ENCODE results near the gene PCSK1N. TPM values are rescaled to one million over a fixed set of nuclear protein-coding genes. Genes with fewer than 3 reads are reported as not detected.
"Not testable (repeated sequence)": the region's sequence is repeated elsewhere in the genome, so short reads cannot be mapped to it uniquely, and the experiment has no call there.

The PCSK1N gene
- 1 to 10 TPM in 2 of 4 donors, under 1 TPM in 1, not detected in 1; 0.44 to 2.3 (median 1.3) TPM for total RNA-seq

- Histone ChIP-seq H3K4me1 (peaks cover 0 to 22% (median 3%) of the 10 kb centered on the region in 3 donors), H3K36me3 (no peaks in the 10 kb centered on the region), H3K27ac (no peak within 1 kb of the TSS), H3K4me3 (peak within 1 kb of the TSS in 2 of 4 donors; percentile 34 to 53), H3K9me3 (no peaks in the 10 kb centered on the region), H3K27me3 (peaks cover 0 to 56% (median 5%) of the 10 kb centered on the region in 4 donors)
- DNase-seq = no peak
- TF ChIP-seq POLR2A (IDR thresholded peaks at IDR 0.05) = no peak
- TF ChIP-seq CTCF (IDR thresholded peaks at IDR 0.05) = no peak
- intact Hi-C loops (cut with DNase I) = no loop called here
- WGBS, 2 donors = 76 to 83% methylated on average over 4 to 9 of the region's 35 CpGs
These were observed at the start of gene PCSK1N for GRCh38 chrX:48835524-48836329. TSS of gene PCSK1N (minus strand) at chrX:48835610. CDS start at chrX:48835532, 78 bp downstream.

DNA sequence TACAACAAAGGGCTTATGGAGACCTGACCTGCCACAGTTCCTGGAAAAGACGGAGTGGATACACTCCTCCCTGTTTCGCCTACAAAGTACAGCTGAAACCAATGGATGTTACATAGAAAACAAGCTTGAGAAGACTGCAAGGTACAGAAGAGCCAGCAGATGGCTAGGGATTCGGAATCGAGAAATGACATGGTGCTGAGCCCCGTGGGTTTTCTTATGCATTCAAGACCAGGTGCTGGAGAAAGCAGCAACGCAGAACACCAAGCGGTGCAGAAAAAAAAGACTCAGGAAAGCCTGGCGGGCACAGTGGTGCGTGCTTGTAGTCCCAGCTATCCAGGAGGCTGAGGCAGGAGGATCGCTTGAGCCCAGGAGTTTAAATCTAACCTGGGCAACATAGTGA, 48.3 kb upstream of the PCSK1N start:
- H3K4me3 ChIP-seq = no peak overlapping the region
- WGBS, 2 donors = 77 to 80% methylated on average over 9 to 10 of the region's 10 CpGs
- no peaks in the 10 kb centered on the region for H3K36me3 ChIP-seq
- H3K9me3 ChIP-seq = no peaks in the 10 kb centered on the region
- no peak overlapping the region for H3K27ac ChIP-seq
- no peaks in the 10 kb centered on the region for H3K4me1 ChIP-seq
- TF ChIP-seq POLR2A (IDR thresholded peaks at IDR 0.05) = no peak
- no peak for TF ChIP-seq CTCF (IDR thresholded peaks at IDR 0.05)
- intact Hi-C loops (cut with DNase I) = no loop called here
- no peak for DNase-seq
- no peaks in the 10 kb centered on the region for H3K27me3 ChIP-seq

- H3K4me3 ChIP-seq; H3K4me1 ChIP-seq; H3K36me3 ChIP-seq; H3K9me3 ChIP-seq; H3K27ac ChIP-seq; DNase-seq; H3K27me3 ChIP-seq; intact Hi-C loops (cut with DNase I): not testable (repeated sequence)
- WGBS, 2 donors = 43 to 60% methylated on average over 3 to 4 of the region's 4 CpGs
These were observed 41.5 kb upstream of the PCSK1N start for GRCh38 chrX:48876944-48877343.

GRCh38 chrX:48872017-48872416, 36.6 kb upstream of the PCSK1N start:
- H3K4me1 ChIP-seq; DNase-seq; H3K27me3 ChIP-seq; H3K27ac ChIP-seq; H3K9me3 ChIP-seq; intact Hi-C loops (cut with DNase I); H3K4me3 ChIP-seq; H3K36me3 ChIP-seq: not testable (repeated sequence)
- WGBS, 2 donors = 50 to 68% methylated on average over 1 to 2 of the region's 2 CpGs

GRCh38 chrX:48864210-48864609, 28.8 kb upstream of the PCSK1N start:
- Histone ChIP-seq H3K27ac (no peak overlapping the region), H3K9me3 (no peaks in the 10 kb centered on the region), H3K27me3 (no peaks in the 10 kb centered on the region), H3K4me3 (no peak overlapping the region), H3K36me3 (no peaks in the 10 kb centered on the region), H3K4me1 (no peaks in the 10 kb centered on the region)
- TF ChIP-seq CTCF (IDR thresholded peaks at IDR 0.05) (no peak), POLR2A (IDR thresholded peaks at IDR 0.05) (no peak)
- intact Hi-C loops (cut with DNase I) = no loop called here
- WGBS, 2 donors = 26 to 45% methylated on average over 4 of the region's 4 CpGs
- DNase-seq = no peak

DNA sequence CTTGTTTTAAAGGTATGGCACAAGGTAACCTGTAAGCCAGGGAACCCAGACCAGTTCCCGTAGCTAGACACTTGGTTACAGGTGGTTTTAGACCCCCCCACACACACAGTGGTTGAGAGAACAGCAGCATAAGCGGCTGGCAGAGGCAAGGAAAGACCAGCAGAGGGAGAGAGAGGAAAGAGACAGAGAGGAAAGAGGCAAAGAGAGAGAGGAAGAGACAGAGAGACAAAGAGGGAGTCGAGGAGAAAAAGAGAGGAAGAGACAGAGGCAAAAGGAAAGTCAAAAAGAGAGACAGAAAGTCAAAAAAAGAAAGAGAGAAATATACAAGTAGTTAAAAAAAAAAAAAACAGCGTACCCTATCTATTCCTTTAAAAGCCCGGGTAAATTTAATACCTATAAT, 19.5 kb upstream of the PCSK1N start:
- 15 to 49% methylated on average over 5 of the region's 5 CpGs for WGBS, 2 donors
- TF ChIP-seq POLR2A (IDR thresholded peaks at IDR 0.05) (no peak), CTCF (IDR thresholded peaks at IDR 0.05) (peak in 1 of 6 experiments; percentile 14)

GRCh38 chrX:48854121-48854804, 18.9 kb upstream of the PCSK1N start:
- DNase-seq; H3K36me3 ChIP-seq; H3K4me1 ChIP-seq; H3K27me3 ChIP-seq; H3K9me3 ChIP-seq; H3K27ac ChIP-seq; H3K4me3 ChIP-seq; intact Hi-C loops (cut with DNase I): not testable (repeated sequence)
- 67 to 84% methylated on average over 1 to 8 of the region's 12 CpGs for WGBS, 2 donors

More for the DNA sequence above, 19.5 kb upstream of the PCSK1N start:
- no peaks in the 10 kb centered on the region for H3K36me3 ChIP-seq
- DNase-seq = no peak
- no peaks in the 10 kb centered on the region for H3K4me1 ChIP-seq
- H3K27ac ChIP-seq = no peak overlapping the region
- H3K27me3 ChIP-seq = no peaks in the 10 kb centered on the region
- H3K9me3 ChIP-seq = no peaks in the 10 kb centered on the region
- intact Hi-C loops (cut with DNase I) = no loop called here
- H3K4me3 ChIP-seq = no peak overlapping the region

- intact Hi-C loops (cut with DNase I); H3K27ac ChIP-seq; DNase-seq; H3K27me3 ChIP-seq; H3K4me3 ChIP-seq; H3K4me1 ChIP-seq; H3K36me3 ChIP-seq; H3K9me3 ChIP-seq: not testable (repeated sequence)
These were observed 18.1 kb upstream of the PCSK1N start for GRCh38 chrX:48853494-48853893.

Measured in esophagus squamous epithelium (tissue), 5 donors.